Stimulated activated naive CD4-positive, alpha-beta T cell (primary cell): ENCODE results near the gene TMED9.
"Not testable (repeated sequence)": the region's sequence is repeated elsewhere in the genome, so short reads cannot be mapped to it uniquely, and the experiment has no call there.

Experiments used
- DNase-seq, 6 experiments: peaks; one replicate each; lab custom pipeline; 2025; lab: John Stamatoyannopoulos, UW

Gene TMED9

DNA sequence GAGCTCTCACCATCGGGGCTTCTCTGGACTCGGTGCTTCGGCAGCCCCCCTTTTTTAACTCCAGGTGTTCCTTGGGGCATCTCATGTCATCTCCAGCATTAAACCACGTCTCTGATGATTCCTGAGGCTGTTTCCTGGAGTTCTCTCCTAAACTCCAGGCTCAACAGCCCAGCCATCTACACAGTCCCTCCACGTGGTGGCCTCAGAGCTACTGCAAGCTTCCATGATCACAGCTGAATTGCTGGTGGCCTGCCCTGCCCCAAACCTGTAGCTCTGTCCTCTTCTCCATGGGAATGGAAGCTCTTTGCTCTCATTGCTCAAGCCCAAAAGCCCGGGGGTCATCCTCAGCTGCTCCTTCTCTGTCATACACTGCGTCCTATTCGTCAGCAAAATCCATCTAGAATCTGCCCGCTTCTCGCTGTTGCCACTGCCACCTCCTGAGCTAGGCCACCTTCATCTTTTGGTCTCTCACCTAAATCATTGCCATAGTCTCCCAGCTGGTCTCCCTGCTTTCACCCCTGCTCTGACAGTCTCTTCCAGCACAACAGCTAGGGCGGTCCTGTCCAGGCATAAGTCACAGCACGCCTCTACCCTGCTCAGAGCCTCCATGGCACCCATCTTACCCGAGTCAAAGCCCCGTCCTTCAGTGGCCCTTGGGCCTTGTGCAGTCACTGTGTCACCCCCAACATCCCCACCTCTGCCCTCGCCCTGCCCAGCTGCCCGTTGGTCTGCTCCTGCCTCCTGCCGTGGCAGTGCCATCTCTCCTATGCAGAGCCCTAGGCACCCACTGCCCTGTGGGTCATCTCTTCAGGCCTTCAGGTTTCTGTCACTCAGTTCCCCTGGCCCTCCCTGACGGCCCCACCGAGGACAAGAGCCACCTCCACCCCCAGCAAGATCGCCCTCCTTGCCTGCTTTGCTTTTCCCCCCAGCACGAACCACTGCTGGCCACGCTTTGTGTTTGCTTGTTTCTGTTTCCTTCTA, 14.4 kb downstream of the TMED9 start:
- DNase-seq = no peak

DNA sequence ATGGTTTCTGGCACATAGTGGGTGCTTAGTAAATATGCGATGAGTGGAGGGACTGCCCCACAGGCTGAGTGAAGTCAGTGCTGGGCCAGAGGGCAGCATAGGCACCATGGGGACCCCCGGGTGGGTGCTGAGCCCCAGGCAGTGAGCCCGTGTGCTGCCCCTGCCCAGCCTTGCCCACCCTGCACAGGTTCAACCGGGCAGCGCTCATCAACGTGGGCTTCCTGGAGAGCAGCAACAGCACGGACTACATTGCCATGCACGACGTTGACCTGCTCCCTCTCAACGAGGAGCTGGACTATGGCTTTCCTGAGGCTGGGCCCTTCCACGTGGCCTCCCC, 15.1 kb downstream of the TMED9 start:
- DNase-seq = no peak

DNA sequence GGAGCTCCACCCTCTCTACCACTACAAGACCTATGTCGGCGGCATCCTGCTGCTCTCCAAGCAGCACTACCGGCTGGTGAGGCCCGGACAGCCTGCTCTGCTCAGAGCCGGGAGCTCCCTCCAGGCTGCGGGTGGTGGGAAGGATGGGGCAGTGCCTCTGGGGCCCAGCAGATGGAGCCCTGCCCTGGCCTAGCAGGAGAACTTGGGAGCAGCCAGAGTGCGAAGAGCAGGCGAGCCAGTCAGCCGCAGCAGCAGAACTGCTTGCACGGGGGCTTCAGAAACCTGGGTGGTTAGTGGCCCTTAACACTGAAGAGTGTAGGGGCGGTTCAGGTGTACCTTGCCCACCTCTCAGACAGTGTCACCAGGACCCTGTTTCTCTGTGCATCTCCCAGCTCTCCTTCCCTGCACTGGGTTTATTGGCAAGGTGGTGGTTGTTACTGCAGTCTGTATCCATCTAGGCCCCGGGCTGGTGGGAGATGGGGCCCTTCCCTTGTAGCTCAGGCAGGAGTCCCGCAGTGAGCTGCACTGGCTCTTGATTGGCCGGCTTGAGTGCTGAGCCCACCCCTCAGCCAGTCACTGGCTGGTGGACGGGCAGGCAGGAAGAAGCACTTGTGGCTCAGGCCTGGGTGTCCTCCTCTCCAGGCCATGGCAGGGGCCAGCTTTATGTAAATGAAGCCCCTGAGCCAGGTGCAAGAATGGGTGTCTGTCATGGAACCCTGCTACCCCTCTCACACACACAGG, 15.6 kb downstream of the TMED9 start:
- DNase-seq = peak; percentile 31 to 67 (median 48)

DNA sequence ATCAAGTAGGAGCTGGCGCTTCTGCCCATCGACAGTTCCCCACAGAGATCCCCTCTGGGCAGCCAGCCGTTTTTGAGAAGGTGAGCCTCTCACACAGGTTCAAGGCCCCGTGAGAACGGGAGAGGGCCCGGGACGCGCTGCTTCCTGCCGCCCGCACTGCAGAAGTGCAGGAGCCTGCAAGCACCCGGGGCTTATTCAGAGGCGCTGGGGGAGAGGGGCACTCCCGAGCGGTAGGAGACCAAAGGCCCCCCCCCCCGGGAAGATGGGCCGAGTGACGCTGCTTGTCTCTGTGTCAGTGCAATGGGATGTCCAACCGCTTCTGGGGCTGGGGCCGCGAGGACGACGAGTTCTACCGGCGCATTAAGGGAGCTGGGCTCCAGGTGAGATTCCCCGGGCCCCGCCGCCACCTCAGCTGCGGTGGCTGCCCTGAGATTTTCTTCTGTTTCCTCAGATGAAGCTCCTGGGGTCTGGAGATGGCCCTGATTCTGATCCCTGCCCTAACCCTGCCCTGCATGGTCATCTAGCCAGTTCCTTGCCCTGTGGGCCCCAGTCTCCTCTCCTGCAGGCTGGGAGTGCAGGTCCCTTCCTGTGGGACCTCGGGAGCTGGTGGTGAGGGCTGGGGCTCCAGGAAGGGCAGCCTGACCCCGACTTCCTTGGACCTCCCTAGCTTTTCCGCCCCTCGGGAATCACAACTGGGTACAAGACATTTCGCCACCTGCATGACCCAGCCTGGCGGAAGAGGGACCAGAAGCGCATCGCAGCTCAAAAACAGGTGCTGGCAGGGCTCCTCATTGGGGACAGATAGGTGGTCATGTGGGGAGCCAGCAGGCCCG, 16.5 kb downstream of the TMED9 start:
- no peak for DNase-seq

DNA sequence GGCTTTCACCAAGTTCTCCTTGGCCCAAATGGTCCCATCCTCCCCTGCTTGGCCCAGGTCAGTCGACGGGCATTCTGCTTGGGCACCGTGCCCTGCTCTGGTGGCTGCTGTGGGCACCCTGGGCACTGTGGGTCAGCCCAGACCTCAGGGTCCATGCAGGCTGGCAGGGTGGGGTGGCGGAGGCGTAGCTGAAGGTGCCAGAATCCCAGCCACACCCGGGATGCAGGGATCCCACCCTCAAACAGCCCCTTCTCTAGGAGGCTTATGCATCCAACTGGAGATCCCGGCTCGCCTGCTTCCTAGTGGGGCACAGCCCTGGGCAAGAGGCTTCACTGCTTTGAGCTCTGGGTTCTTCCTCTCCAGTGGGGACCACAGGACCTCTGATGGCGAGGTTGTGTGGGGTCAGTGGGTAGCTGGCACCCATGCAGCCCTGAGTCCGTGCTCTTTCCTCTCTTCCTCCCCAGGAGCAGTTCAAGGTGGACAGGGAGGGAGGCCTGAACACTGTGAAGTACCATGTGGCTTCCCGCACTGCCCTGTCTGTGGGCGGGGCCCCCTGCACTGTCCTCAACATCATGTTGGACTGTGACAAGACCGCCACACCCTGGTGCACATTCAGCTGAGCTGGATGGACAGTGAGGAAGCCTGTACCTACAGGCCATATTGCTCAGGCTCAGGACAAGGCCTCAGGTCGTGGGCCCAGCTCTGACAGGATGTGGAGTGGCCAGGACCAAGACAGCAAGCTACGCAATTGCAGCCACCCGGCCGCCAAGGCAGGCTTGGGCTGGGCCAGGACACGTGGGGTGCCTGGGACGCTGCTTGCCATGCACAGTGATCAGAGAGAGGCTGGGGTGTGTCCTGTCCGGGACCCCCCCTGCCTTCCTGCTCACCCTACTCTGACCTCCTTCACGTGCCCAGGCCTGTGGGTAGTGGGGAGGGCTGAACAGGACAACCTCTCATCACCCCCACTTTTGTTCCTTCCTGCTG, 17.4 kb downstream of the TMED9 start:
- DNase-seq = no peak

DNA sequence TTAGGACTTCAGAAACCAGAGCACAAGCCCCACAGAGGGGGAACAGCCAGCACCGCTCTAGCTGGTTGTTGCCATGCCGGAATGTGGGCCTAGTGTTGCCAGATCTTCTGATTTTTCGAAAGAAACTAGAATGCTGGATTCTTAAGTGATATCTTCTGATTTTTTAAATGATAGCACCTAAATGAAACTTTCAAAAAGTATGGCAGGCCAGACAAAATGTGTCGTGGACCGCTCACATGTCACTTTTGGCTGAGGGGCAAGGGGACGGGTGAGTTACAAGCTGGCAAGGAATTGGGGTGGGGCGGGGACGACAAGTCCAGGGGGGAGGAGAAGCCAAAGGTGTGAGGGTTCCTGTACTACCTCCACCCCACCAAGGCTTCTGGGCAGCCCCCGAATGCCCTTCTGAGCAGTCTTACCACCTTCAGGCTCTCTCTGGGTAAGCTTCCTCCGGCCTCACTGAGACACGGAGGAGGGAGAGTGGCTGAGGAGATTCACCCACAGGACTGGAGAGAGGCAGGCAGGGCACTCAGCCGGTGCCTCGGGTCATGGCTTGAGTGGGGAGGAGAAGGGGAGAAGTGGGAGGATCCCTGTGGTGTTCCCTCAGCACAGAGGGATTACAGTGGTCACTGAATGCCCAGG, 18.2 kb downstream of the TMED9 start:
- no peak for DNase-seq

DNA sequence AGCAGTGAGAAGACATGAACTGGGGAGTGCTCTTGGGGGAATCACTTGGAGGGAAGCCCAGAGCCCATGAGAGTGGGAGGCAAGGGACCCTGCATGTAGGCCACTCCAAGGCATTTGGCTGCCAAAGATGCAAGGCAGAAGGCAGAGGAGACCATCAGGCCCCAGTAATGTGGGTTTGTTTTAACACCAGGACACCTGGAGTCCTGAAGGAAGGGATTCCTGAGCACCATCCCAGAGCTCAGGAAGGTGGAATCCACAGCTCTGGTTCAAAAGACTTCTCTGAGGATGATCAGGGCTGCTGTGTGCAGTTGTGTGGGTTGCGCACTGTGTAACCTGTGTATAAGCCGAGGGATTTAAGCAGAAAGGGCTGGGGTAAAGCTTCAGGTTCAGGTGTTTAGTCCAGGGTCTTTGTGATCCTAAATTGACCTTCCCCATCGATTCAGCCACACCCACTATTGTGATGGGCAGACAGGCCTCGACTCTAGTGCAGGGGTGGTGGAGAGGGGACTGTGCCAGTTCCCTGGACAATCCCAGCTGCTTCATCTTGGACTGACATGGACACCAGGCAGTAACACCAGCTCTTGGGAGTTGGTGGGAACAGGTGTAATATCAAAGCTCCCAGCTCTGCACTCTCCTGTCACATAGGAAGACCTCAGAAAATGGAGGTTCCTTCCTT, 18.9 kb downstream of the TMED9 start:
- DNase-seq = no peak

GRCh38 chr5:177611446-177612214, 19.6 kb downstream of the TMED9 start:
- no peak for DNase-seq

DNA sequence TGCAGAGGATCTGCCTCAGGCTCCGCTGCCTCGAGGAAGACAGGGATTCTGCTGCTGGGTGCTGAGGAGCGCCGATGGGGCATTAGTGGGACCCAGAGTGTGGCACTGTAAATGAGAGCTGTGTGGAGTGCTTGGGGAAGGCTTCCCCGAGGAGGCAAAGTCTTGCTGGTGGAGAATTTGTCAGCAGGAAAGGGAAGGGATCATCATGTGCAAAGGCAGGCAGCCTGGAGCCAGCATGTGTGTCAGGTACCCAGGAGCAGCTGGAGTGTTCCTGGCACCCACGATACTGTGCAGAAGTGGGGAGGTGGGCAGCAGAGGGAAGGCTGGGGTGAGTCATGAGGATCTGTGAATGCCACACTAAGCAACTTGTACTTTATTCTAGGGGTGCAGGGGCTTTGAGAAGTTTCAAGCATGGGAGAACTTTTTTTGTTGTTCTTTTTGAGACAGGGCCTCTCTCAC, 20.2 kb downstream of the TMED9 start:
- no peak for DNase-seq

DNA sequence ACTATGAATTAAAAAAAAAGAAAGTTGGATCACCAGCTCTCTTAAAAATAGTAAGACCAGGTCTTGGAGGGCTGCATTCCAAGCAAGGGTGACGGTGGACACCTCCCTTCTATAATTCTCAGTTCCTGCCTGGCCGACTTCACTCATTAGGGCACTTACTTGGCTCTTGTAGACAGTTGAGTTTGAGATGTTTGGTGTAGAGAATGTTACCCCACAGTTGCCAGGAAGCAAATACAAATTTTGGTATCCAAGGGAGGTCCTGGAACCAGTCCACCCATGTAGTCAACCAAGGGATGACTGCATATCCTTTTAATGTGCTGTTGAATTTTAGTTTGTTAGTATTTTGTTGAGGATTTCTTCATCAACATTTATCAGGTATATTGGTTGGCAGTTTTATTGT, 28.6 kb downstream of the TMED9 start:
- no peak for DNase-seq

- not testable (repeated sequence) for DNase-seq
Measured at GRCh38 chr5:177624172-177624571, 32.2 kb downstream of the TMED9 start.

GRCh38 chr5:177630186-177630585, 38.2 kb downstream of the TMED9 start:
- not testable (repeated sequence) for DNase-seq

GRCh38 chr5:177634912-177635311, 42.9 kb downstream of the TMED9 start:
- DNase-seq = not testable (repeated sequence)

- not testable (repeated sequence) for DNase-seq
Measured at GRCh38 chr5:177645462-177645861, 53.5 kb downstream of the TMED9 start.
